ENCODE results near the gene DPYD.

DPYD gene

GRCh38 chr1:97384294-97384968 lies 536.4 kb downstream of the DPYD start:
- FAIRE-seq (no peak), DNase-seq (ENCODE audit: insufficient read length, low spot score) (no peak)

GRCh38 chr1:97383797-97384196 lies 537.0 kb downstream of the DPYD start:
- no peak for FAIRE-seq
- no peak for DNase-seq (ENCODE audit: insufficient read length, low spot score)
- TF ChIP-seq CTCF (IDR thresholded peaks at IDR 0.05; ENCODE audit: insufficient read depth, missing control alignments) = no peak

More at GRCh38 chr1:97384294-97384968, 536.4 kb downstream of the DPYD start:
- no peak for TF ChIP-seq CTCF (IDR thresholded peaks at IDR 0.05; ENCODE audit: insufficient read depth, missing control alignments)

- DNase-seq (ENCODE audit: insufficient read length, low spot score) = no peak
- TF ChIP-seq CTCF (IDR thresholded peaks at IDR 0.05; ENCODE audit: insufficient read depth, missing control alignments) = no peak
- FAIRE-seq = no peak
Measured at GRCh38 chr1:97382206-97382605, 538.6 kb downstream of the DPYD start.

GRCh38 chr1:97379387-97380075 lies 541.3 kb downstream of the DPYD start:
- FAIRE-seq = no peak
- TF ChIP-seq CTCF (IDR thresholded peaks at IDR 0.05; ENCODE audit: insufficient read depth, missing control alignments) = no peak
- no peak for DNase-seq (ENCODE audit: insufficient read length, low spot score)

- TF ChIP-seq CTCF (IDR thresholded peaks at IDR 0.05; ENCODE audit: insufficient read depth, missing control alignments) = no peak
- FAIRE-seq (no peak), DNase-seq (ENCODE audit: insufficient read length, low spot score) (no peak)
Measured at GRCh38 chr1:97378596-97378995, 542.2 kb downstream of the DPYD start.

GRCh38 chr1:97377432-97378034 lies 543.3 kb downstream of the DPYD start:
- TF ChIP-seq CTCF (IDR thresholded peaks at IDR 0.05; ENCODE audit: insufficient read depth, missing control alignments) = no peak
- DNase-seq (ENCODE audit: insufficient read length, low spot score) (no peak), FAIRE-seq (no peak)

GRCh38 chr1:97373000-97373399 lies 547.8 kb downstream of the DPYD start:
- no peak for TF ChIP-seq CTCF (IDR thresholded peaks at IDR 0.05; ENCODE audit: insufficient read depth, missing control alignments)
- DNase-seq (ENCODE audit: insufficient read length, low spot score) (no peak), FAIRE-seq (no peak)
